HL-60 (cell line): ENCODE measurements around the gene MYO3B.

Source experiments
- DNase-seq, 2 experiments: peaks; one replicate each; pipeline ENCODE4 v3.0.0-alpha.2; 2010 to 2020; ENCODE audit warnings: low read depth in 1 of 2, low spot score in 1 of 2
- H3K27ac ChIP-seq: fragments of 250-450 bp; sonication (Bioruptor Pico); replicated peaks from 2 replicates; pipeline ENCODE4 v1.5.1; 2020; ENCODE audit warnings: mild to moderate bottlenecking, moderate library complexity
- H3K27me3 ChIP-seq: fragments of 250-450 bp; sonication (Bioruptor Pico); 2 replicates; pipeline ENCODE4 v1.5.1; 2021; ENCODE audit warnings: mild to moderate bottlenecking, moderate library complexity; ENCODE audit not compliant: insufficient read depth, poor library complexity, severe bottlenecking
- H3K4me3 ChIP-seq: replicated peaks from 2 replicates; pipeline ENCODE4 v1.5.1; 2011; ENCODE audit warnings: mild to moderate bottlenecking, control low read depth, low read length; ENCODE audit not compliant: insufficient read depth
- CTCF ChIP-seq: IDR thresholded peaks from one replicate; pipeline ENCODE4 v1.5.1; 2011; ENCODE audit warnings: low read length, control low read depth, inconsistent platforms; ENCODE audit not compliant: insufficient read depth
- GABPA ChIP-seq: IDR thresholded peaks from 2 replicates; pipeline ENCODE4 v1.6.1; 2012; ENCODE audit warnings: low read depth
- POLR2AphosphoS5 ChIP-seq: IDR thresholded peaks from 2 replicates; pipeline ENCODE4 v1.6.1; 2012; ENCODE audit warnings: low read depth
- REST ChIP-seq: IDR thresholded peaks from 2 replicates; pipeline ENCODE4 v1.6.1; 2012; ENCODE audit warnings: low read depth; ENCODE audit not compliant: insufficient replicate concordance
- SPI1 ChIP-seq: IDR thresholded peaks from 2 replicates; pipeline ENCODE4 v1.6.1; 2012; ENCODE audit warnings: low read depth, mild to moderate bottlenecking, borderline replicate concordance

Gene MYO3B

GRCh38 chr2:170321526-170321925, 143.6 kb downstream of the MYO3B start:
- TF ChIP-seq CTCF, result no peak
- TF ChIP-seq REST, result no peak
- no peak for TF ChIP-seq SPI1
- no peak for TF ChIP-seq POLR2AphosphoS5
- TF ChIP-seq GABPA, result no peak
- Histone ChIP-seq H3K27ac (no peak overlapping the region), H3K27me3 (no peaks in the 10 kb centered on the region), H3K4me3 (no peak overlapping the region)
- DNase-seq, result no peak

- no peak for DNase-seq
- Histone ChIP-seq H3K4me3 (no peak overlapping the region), H3K27ac (no peak overlapping the region), H3K27me3 (no peaks in the 10 kb centered on the region)
- TF ChIP-seq GABPA, result no peak
- no peak for TF ChIP-seq REST
- no peak for TF ChIP-seq CTCF
- TF ChIP-seq POLR2AphosphoS5, result no peak
- TF ChIP-seq SPI1, result no peak
Observed at GRCh38 chr2:170322140-170322766, 144.3 kb downstream of the MYO3B start.

GRCh38 chr2:170323743-170324142, 145.8 kb downstream of the MYO3B start:
- no peak for DNase-seq
- no peak overlapping the region for H3K27ac ChIP-seq
- H3K27me3 ChIP-seq, result no peaks in the 10 kb centered on the region
- TF ChIP-seq GABPA (no peak), REST (no peak), POLR2AphosphoS5 (no peak), SPI1 (peak; percentile 21; the same call in 1 of the 2 replicates), CTCF (no peak)
- no peak overlapping the region for H3K4me3 ChIP-seq
